NCI-H2171 treated with DMSO at 0.1 percent for 48 hours (cell line): Measurements from ENCODE around the gene NARF.
"Not testable (repeated sequence)": the region's sequence is repeated elsewhere in the genome, so short reads cannot be mapped to it uniquely, and the experiment has no call there.

Experiments used
- DNase-seq: peaks from one replicate; lab custom pipeline; 2025; lab: John Stamatoyannopoulos, UW

Gene NARF

DNA sequence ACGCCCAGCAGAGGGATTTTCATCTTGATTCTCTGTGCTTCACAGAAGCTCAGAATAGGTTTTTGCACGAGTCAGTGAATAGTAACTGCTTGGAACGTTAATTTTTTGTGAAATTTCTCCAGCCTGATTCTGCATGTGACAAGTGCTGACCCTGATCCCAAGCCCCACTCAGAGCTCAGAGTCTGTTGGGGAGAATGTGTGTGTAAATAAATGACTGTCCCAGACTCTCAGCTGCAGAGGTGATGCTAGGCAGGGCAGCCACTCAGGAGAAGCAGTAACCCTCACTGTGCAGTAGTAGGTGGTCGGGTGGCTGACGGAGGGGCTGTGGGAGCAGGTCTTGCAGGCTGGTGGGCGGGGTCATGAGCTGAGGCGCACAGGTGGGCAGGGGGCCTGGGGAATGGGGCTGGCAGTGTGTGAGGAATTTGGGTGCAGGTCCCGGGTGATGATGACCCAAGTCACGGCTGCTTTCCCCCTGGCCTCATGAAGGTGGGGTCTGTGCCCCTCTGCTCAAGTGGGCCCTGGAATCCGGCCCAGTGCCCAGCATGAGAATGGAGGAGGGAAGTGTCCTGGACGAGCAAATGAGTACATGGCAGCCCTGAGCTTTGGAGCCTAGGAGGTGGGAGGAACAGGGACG, 44.7 kb downstream of the NARF start:
- no peak for DNase-seq

DNA sequence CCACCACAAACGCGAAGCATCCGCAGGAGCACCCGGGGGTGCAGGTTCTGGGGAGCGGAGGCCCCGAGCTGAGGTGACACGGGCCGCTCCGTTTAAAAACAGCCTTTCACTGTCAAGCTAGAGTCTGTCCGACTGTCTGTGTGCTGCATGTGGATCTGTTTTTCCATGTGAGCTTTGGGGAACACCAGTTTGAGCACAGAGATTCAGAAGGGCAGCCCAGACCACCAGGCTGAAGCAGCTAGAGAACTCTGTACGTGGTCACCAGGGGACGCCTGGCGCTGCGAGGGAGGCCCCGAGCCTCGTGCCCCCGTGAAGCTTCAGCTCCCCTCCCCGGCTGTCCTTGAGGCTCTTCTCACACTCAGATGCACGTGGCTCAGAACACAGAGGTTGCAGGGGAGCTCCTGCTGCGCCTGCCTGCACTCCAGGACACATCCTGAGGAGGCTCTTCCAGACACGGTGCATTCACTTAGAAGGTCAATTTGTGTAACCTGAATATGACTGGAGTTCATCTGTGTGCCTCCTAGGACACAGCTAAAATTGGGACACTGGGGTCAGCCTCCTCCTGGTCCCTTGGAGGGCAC, 45.3 kb downstream of the NARF start:
- DNase-seq = no peak

DNA sequence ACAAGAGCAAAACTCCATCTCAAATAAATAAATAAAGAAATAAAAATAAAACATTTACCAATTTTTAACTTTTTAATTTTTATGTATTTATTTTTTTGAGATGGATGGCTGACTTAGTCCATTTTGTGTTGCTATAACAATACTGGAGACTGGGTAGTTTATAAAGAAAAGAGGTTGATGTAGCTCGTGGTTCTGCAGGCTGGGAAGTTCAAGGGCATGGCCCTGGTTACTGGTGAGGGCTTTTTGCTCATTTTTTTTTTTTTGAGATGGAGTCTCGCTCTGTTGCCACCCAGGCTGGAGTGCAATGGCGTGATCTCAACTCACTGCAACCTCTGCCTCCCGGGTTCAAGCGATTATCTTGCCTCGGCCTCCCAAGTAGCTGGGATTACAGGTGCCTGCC, 46.8 kb downstream of the NARF start:
- DNase-seq = no peak

DNA sequence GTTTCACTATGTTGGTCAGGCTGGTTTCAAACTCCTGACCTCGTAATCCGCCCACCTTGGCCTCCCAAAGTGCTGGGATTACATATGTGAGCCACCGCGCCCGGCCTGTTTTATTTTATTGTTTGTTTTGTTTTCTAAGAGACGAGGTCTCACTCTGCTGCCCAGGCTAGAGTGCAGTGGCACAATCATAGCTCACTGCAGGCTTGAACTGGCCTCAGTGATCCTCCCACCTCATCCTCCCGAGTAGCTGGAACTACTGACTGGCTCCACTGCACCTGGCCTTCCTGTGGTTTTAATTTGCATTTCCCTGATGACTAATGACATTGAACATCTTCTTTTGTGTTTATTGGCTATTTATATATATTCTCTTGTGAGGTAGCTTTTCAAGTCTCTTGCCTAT, 47.9 kb downstream of the NARF start:
- not testable (repeated sequence) for DNase-seq

DNA sequence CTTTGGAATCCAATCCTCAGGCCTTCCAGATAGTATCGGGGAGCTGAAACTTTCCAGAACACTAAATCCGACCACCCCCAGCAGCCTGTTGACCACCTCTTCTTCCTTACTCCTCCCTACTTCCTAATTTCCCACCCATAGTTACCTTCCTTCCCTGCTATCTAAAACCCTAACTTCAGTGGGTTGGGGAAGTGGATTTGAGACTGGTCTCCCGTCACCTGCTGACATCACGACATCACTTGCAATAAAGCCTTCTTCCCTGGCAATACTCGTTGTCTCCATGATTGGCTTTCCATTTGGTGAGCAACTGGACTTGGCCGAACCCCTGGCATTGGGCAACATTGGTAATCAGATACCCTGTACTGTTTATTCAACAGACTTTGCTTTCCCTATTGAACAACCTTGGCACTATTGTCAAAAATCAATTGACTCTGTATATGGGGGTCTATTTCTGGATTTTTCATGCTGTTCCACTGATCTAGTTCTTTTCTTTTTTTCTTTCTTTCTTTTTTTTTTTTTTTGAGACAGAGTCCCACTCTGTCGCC, 49.2 kb downstream of the NARF start:
- no peak for DNase-seq

DNA sequence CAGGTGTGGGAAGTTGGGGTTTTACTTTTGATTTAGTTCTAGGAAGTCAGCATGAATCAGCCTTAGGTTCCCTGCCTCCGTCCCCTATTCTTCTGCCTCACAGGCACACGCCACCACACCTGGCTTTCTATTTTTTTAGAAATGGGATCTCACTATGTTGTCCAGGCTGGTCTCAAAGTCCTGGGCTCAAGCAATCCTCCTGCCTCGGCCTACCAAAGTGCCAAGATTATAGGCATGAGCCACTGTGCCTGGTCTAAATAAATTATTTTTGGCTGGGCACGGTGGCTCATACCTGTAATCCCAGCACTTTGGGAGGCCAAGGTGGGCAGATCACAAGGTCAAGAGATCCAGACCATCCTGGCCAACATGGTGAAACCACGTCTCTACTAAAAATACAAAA, 53.1 kb downstream of the NARF start:
- DNase-seq = not testable (repeated sequence)

DNA sequence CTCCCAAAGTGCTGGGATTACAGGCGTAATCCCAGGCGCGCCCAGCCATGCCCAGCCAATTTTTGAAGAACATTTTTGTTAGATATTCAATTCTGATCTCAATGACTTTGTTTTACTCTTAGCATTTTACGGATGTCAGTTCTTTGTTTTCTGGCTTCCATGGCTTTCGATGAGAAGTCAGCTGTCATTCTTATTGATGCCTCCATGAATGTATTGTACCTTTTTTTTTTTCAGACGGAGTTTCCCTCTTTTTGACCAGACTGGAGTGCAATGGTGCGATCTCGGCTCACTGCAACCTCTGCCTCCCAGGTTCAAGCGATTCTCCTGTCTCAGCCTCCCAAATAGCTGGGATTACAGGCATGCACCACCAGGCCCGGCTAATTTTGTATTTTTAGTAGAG, 55.3 kb downstream of the NARF start:
- DNase-seq = not testable (repeated sequence)

DNA sequence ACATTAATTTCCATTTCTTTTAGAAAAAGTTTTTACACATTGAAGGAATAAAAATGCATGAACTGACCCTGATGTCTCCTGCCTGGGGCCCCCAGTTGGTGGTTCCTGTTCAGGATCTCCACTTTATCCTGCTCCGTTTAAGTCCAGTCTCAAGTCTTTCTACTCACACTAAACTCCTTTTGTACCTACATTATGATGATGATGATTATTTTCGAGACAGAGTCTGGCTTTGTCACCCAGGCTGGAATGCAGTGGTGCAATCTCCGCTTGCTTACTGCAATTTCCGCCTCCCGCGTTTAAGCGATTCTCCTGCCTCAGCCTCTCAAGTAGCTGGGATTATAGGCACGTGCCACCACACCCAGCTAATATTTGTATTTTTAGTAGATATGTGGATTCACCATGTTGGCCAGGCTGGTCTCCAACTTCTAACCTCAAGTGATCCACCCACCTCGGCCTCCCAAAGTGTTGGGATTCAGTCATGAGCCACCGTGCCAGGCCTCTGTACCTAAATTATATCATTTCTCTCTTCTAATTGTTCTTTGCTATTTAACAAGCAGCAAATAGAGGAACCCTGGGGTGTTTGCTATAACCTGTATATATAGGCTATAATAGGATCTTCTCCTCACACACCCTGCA, 58.8 kb downstream of the NARF start:
- no peak for DNase-seq

DNA sequence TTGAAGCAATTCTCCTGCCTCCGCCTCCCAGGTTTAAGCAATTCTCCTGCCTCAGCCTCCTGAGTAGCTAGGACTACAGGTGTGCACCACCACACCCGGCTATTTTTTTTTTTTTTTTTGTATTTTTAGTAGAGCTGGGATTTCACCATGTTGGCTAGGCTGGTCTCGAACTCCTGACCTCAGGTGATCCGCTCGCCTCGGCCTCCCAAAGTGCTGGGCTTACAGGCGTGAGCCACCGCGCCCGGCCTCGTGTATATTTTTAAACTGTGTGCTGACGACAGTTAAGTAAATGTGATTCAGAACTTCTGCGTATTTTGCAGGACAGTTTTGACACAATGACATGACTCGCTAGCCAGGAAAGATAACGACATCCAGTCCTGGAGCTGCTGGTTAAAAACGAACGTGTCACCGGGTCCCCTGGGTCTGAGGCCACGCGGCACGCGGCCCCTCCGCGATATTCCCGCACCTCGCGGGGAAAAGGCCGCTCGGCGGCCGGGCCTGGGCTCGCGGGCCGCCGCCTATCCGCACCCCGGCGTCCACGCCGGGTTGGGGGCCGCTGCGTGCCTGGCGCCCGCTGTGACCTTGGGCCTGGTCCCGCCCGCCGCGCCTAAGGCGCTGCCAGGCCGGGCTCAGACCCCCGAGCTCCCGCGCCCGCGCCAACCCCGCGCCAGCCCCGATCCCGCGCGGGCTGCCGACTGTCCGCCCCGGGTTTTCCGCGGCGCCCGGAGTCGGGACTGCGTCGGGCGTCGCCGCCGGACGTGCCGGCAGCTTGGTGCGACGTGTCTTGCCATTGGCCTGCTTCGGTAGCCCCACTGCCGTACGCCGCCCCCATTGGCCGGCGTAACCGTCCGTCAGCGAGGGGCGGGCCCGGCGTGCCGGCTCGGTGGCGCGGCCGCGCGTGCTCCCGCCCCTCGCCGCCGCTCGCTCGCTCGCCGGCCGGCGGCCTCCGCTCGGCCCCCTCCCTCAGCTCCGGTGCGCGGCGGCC, 60.6 kb downstream of the NARF start, which contains the start of gene FOXK2:
Gene FOXK2 (plus strand): TSS at position 907 of the 985 bp plus-strand sequence. CDS start 157 bp downstream, outside the sequence.
- DNase-seq = peak; percentile 88

DNA sequence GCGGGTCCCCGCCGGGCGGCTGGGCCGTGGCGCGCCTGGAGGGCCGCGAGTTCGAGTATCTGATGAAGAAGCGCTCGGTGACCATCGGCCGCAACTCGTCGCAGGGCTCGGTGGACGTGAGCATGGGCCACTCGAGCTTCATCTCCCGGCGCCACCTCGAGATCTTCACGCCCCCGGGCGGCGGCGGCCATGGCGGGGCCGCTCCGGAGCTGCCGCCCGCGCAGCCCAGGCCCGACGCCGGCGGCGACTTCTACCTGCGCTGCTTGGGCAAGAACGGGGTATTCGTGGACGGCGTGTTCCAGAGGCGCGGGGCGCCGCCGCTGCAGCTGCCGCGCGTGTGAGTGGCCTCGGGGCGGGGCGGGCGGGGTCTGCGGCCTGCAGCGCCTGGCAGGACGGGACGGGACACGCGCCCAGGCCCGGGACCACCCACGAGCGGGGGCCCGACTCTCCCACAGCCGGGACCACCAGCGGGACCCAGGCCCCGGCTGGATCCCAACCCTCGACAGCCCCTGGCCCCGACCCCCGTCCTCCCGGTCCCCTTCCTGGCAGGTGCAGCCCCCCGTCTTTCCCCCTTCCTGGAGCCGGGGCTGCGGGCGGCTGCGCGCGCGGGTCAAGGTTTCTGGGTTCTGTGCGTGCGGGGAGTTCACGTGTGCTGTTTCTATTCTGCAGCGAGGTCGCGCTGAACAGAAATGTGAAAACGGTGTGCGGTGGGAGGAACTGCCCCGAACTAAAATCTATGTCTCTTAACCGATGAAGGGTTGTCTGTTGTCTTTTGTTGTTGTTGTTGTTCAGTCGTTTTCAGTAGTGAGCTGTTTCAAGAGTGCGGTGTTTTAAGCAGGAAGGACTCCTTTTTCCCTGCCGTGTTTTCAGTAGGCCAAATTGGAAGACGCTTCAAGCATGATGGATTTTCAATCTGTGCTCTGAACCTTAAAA, 61.7 kb downstream of the NARF start:
- peak; percentile 36 for DNase-seq

DNA sequence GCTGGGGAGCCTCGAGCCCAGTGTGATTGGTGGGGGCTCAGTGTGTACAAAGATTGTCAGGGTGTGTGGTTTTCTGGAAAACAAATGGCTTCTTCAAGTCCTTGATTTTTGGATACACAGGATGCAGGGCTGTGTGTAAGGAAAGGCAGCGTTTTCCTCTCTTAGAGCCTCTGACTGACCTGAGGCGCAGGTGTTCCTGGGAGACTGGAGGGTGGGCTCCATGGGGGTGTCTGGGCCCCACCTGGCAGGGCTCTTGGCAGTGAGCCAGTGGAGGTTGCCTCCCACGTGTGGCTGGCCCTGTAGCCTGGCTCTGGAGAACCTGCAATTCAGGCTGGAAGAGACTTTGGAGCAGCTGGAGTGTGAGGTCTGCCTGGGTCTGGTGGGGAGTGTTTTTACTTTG, 66.0 kb downstream of the NARF start:
- peak; percentile 92 for DNase-seq

DNA sequence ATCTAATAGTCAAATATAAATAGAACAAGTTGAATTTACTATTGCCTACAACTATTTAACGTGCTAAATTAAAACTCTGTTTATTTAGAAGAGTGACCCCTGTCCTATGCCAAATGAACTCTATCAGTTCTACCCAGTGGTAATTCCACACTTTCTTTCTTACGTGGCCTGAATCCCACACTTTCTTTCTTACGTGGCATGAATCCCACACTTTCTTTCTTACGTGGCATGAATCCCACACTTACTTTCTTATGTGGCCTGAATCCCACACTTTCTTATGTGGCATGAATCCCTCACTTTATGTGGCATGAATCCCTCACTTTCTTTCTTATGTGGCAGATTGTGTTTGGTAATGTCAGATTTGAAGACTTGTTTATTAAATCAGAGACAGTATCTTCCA, 67.2 kb downstream of the NARF start:
- no peak for DNase-seq

DNA sequence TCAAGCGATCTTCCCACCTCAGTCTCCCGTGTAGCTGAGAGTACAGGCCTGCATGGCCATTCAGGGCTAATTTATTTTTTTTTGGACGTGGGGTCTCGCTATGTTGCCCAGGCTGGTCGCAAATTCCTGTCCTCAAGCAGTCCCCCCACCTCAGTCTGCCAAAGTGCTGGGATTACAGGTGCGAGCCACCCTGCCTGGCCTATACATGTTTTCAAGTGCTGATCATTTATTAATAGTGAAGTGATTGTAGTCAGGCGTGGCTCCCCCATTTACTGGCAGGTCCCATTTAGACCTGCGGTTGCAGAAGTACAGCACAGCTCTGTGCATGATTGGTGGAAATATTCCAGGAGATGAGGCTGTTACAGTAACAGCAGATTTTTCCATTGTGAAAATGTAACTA, 69.4 kb downstream of the NARF start:
- no peak for DNase-seq

DNA sequence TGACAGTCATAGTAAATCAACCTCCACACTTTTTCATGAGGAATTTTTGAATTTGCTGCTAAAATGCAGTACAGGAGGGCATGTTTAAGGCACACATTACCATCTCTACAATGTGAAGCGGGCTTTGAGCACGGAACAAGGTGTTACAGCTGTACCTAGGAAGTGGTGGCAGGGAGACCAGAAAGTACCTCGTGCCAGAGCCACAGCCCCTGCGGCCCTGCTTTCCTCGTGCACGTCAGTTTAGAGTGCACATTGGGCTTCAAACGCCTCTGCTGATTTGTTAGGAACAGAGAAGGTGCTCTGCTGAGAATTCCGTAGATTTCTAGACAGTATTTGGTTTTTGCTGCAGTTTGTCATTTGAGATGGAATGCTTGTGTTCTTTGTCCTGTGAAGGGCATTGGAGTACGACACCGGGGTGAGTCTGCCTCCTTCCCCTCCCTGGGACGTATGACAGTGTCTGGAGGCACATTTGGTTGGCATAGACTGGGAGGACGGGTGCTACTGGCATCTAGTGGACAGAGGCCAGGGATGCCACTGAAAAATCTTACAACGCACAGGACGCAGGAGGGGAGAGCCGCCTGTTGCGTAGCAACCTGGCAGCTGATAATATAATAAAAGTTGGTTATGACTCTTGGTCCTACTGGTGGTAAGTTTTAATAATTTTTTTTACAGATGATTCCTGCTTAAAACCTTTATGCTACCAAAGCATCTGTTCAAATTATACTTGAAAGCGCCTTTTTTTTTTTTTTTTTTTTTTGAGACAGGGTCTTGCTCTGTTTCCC, 70.1 kb downstream of the NARF start:
- peak; percentile 38 for DNase-seq

DNA sequence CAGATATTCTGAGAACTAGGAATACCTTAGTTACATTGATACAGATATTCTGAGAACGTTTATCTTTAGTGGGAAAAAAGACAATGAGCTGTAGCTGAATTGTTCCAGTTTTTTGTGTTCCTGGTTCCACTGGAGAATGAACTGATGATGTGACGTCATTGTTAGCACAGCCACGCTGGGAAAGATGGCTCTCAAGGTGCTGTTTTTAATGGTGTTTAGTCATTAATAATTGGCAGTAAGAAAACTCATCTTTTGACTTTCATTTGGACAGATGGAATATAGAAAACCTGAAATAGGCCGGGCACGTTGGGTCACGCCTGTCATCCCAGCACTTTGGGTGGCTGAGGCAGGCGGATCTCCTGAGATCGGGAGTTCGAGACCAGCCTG, 71.4 kb downstream of the NARF start:
- no peak for DNase-seq

DNA sequence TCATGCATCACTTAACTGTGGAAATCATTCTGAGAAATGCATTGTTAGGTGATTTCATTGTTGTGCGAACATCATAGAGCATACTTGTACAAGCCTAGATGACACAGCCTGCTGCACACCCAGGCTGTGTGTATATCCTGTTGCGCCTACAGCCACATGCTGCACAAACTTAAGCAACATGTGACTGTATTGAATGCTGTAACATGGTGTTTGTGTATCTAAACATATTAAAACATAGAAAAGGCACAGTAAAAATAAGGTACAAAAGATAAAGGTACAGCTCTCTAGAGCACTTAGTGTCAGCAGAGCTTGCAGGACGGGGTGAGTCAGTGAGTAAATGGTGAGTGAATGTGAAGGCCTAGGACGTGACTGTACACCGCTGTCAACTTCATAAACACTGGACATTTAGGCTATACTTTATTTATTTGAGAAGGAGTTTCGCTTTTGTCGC, 72.9 kb downstream of the NARF start:
- DNase-seq = no peak

DNA sequence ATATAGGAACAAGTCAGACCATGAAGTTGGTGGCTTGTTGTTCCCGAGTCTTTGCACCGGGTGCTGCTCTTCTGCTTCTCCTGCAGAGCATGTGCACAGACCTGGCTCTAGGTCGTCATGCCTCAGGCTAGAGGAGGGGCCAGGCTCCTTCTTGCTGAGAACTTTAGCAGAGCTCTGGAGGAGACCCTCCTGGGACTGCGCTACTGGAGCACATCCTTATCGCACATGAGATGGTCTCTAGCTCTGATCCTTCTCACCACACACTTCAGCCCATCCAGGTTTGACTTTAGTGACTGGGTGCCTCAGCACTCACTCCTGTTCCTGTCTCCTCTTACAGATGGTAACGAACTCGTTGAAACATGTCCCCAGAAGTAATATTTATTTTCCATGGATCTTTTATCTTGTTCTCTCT, 75.9 kb downstream of the NARF start:
- peak; percentile 35 for DNase-seq

DNA sequence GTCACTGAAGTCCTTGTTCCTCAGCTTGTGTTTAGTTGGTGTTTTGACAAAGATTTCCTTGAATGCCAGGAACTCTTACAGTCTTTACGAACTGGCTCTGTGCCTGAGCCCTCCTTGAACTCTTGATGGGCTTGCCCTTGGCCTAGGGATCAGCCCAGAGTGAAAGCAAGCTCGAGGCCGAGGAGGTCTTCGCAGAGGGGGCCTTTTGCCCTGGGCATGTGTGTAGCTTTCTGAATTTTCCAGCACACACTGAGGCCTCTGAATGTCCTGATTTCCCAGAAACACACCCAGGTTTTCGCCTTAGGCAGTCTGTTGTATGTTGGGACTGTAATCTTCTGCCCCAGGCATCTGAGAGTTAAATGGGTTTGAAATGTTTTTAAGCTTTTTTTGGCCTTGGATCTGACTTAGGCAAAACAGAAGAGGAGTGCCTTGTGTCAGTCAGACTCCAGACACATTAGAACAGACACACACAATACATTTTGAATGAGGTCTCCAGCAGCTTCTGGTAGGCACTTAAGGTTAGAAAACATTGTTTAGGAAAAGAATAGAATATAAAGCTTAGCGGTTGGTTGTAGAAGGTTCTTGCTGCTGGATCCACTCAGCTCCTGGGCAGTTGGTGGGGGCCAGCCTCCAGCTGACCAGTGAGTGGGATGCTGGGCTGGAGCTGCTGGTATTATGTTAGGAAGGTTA, 78.1 kb downstream of the NARF start:
- DNase-seq = no peak

DNA sequence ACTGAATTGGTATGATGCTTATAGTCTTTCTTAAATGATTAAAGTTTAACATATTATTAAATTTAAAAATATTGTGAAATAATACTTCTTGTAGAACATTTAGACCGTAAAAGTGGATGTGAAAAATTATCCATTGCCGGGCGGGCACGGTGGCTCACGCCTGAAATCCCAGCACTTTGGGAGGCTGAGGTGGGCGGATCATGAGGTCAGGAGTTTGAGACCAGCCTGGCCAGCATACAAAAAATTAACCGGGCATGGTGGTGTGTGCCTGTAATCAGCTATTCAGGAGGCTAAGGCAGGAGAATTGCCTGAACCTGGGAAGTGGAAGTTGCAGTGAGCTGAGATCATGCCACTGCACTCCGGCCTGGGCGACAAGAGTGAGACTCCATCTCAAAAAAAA, 78.7 kb downstream of the NARF start:
- not testable (repeated sequence) for DNase-seq
